Dendritic cell treated with granulocyte-macrophage colony-stimulating factor and Interleukin-4, amounts not matched to agents 40 ng/mL and 50 ng/mL, for 4 days (primary cell): ENCODE data around the gene SLC31A1.

Experiments
- H3K27ac Mint-ChIP-seq: one replicate; pipeline ENCODE4 v1.8.0; 2022; ENCODE audit warnings: mild to moderate bottlenecking, mixed read lengths
- H3K27me3 Mint-ChIP-seq: one replicate; pipeline ENCODE4 v1.8.0; 2022; ENCODE audit warnings: mild to moderate bottlenecking, mixed read lengths
- H3K36me3 Mint-ChIP-seq: one replicate; pipeline ENCODE4 v1.8.0; 2022; ENCODE audit warnings: low read depth, mixed read lengths
- H3K4me1 Mint-ChIP-seq: one replicate; pipeline ENCODE4 v1.8.0; 2022; ENCODE audit warnings: low read depth, mixed read lengths
- H3K4me3 Mint-ChIP-seq: one replicate; pipeline ENCODE4 v1.8.0; 2022; ENCODE audit warnings: mild to moderate bottlenecking, moderate library complexity, mixed read lengths
- H3K9me3 Mint-ChIP-seq: one replicate; pipeline ENCODE4 v1.8.0; 2022; ENCODE audit warnings: mixed read lengths
- intact Hi-C: fragments of 100-400 bp; cut with micrococcal nuclease; formaldehyde crosslinking; loops from one replicate; pipeline ENCODE4 v1.15.0; 2022

SLC31A1 gene

DNA sequence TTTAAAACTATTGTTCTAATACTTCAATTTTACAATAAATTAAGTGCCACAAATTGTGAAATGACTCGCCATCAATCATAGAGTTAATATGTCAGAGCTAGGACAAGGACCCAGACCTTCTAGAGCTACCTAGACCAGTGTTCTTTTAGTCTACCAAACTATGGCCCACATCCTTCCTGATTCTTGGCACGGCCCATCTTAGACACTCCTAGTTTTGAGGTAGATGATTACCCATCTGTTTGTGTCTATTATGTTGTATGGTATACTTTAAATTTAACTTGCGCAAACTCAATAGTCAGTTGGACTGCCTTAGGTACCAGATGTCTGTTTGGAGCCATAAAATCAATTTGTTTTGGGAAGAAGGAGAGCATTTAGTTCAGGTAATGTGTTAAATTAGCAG lies 36.5 kb downstream of the SLC31A1 start:
- H3K36me3 Mint-ChIP-seq = peaks cover 69% of the 10 kb centered on the region
- no peaks in the 10 kb centered on the region for H3K9me3 Mint-ChIP-seq
- no peak overlapping the region for H3K27ac Mint-ChIP-seq
- intact Hi-C loops = no loop called here
- no peak overlapping the region for H3K4me3 Mint-ChIP-seq
- H3K27me3 Mint-ChIP-seq = no peaks in the 10 kb centered on the region
- H3K4me1 Mint-ChIP-seq = peaks cover 12% of the 10 kb centered on the region

DNA sequence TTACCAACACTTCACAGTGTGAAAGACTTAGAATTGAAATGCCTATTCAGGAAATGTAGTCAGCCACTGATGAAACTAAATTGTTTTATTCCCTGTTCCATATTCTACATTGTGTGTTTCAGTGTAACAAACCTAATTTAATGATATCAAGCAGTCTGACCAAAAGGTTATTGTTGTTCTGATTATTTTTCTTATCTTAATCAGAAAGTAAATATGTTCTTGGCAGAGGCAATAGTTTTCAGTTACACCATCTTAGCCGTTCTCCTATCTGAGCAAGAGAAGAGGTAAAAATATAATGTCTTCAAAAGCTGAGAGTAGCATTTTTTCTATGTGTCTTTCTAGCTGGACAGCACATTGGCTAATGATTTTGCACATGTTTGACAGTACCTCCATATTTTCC lies 36.9 kb downstream of the SLC31A1 start:
- Mint-ChIP-seq H3K4me3 (no peak overlapping the region), H3K36me3 (peaks cover 72% of the 10 kb centered on the region), H3K4me1 (peaks cover 12% of the 10 kb centered on the region), H3K27me3 (no peaks in the 10 kb centered on the region), H3K27ac (no peak overlapping the region), H3K9me3 (no peaks in the 10 kb centered on the region)
- intact Hi-C loops = no loop called here

DNA sequence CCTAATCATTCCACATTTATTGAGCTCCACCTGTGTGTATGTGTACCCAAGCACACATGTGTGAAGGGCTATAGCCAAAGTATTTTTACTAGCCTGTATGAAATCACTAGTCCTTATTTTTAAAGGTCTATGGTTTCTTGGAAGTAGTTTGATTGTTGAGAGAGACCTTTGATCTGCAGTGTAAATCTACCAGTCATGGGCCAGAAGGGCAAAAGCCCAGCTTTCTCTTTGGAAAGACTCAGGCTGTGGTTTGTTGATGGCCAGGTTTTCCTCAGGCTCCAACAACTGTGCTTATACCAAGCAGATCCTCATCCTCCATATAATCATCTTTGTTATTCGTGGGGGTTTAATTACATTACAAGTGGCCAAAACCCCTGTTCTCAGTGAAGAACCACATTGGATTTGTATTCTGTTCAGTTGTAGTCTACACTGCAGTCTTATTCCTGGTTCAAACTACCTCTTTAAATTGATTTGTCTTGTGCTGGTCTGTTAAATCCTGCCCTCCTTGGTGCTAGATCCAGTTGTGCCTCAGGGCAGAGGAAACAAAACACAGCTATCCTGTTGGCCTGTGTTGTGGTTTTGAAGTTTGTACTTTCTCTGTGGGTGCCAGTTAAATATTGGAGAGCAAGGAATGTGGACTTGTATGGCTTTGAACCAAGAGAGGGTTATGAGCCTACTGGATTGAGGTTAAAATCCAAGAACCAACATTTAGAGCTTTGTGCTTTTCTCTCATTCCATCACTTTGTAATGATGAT lies 40.8 kb downstream of the SLC31A1 start:
- H3K4me1 Mint-ChIP-seq = no peaks in the 10 kb centered on the region
- no peaks in the 10 kb centered on the region for H3K9me3 Mint-ChIP-seq
- peaks cover 87% of the 10 kb centered on the region for H3K36me3 Mint-ChIP-seq
- H3K27ac Mint-ChIP-seq = no peak overlapping the region
- H3K27me3 Mint-ChIP-seq = no peaks in the 10 kb centered on the region
- no peak overlapping the region for H3K4me3 Mint-ChIP-seq
- intact Hi-C loops = no loop called here

DNA sequence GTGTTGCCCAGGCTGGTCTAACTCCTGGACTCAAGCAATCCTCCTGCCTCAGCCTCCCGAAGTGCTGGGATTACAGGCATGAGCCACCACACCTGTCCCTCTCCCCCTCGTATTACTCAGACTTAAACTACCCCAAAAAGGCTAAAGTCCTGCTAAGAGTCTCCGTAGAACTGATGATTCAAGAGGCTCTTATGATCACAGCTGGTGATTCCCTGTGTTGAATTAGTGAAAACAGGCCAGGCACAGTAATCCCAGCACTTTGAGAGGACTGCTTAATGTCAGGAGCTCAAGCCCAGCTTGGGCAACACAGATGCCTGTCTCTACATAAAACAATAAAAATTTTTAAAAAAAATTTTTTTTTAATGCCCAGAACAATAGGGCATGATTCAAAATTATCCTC lies 44.8 kb downstream of the SLC31A1 start:
- intact Hi-C loops = no loop called here
- Mint-ChIP-seq H3K4me3 (no peak overlapping the region), H3K27ac (no peak overlapping the region), H3K9me3 (no peaks in the 10 kb centered on the region), H3K4me1 (no peaks in the 10 kb centered on the region), H3K36me3 (peaks cover 82% of the 10 kb centered on the region), H3K27me3 (no peaks in the 10 kb centered on the region)

DNA sequence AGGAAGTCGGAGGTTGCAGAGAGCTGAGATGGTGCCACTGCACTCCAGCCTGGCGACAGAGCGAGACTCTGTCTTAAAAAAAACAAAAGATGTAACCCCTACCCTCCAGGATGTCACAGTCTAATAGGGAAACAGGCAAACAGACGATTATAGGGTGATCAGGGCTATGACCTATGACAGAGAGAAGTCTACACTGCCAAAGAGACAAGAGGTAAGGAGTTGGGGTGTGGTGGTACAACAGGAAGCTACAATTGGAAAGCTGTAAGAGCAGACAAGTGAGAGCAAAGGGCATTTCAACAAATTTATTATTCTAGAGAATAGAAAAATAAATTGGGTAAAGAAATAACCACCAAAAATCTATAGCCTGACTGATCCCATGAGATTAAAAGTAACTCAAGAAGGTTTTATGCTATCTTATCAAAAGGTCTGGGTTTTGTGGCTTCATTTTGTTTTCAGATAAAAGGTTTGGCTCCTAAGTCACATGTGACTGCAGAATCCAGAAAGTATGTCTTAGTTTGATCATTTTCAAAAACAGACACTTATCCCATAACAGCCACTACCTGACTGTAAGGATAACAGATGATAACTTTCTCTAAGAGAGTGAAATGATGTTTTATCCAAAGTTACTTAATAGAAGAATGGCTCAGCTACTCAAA lies 46.7 kb downstream of the SLC31A1 start:
- H3K4me1 Mint-ChIP-seq = no peaks in the 10 kb centered on the region
- H3K4me3 Mint-ChIP-seq = no peak overlapping the region
- H3K9me3 Mint-ChIP-seq = no peaks in the 10 kb centered on the region
- peaks cover 85% of the 10 kb centered on the region for H3K36me3 Mint-ChIP-seq
- no peak overlapping the region for H3K27ac Mint-ChIP-seq
- intact Hi-C loops = no loop called here
- H3K27me3 Mint-ChIP-seq = no peaks in the 10 kb centered on the region

DNA sequence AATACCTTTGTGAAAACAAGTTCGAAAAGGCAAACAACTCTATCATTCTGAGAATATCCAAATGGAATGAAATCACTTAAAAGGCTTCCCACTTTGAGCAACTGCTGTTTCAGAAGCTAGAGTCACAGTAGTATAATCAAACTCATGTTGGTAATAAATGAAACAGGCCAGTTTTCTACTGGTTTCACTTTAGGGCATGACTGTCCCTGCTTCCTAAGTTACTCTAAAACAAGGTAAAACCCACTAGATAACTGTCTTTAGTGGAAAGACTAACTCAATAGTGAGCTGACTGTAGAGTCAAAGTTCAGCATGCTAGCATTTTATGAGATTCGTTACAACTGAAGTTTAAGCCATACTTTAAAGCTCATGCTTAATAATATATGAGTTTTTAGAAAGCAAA lies 48.0 kb downstream of the SLC31A1 start:
- no peak overlapping the region for H3K27ac Mint-ChIP-seq
- no peak overlapping the region for H3K4me3 Mint-ChIP-seq
- no peaks in the 10 kb centered on the region for H3K27me3 Mint-ChIP-seq
- no peaks in the 10 kb centered on the region for H3K9me3 Mint-ChIP-seq
- peaks cover 78% of the 10 kb centered on the region for H3K36me3 Mint-ChIP-seq
- H3K4me1 Mint-ChIP-seq = peaks cover 4% of the 10 kb centered on the region
- intact Hi-C loops = no loop called here

DNA sequence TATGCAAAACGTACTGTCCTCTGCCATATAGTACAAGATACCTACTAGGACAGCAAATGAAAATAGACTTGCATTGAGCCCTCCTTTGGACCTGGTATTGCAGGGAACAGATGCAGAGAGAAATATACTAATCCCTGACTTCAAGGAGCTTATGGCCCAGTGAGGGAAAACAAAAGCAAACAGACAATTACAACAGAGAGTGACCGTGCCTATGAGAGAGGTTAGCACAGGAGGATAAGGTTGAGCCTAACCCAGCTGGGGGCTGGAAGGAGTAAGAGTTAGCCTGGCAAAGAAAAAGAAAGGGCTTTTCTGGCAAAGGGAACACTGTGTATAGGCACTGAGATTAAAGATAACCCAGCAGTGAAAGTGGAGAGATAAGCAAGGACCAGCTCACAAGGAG lies 48.5 kb downstream of the SLC31A1 start:
- no peaks in the 10 kb centered on the region for H3K9me3 Mint-ChIP-seq
- H3K36me3 Mint-ChIP-seq = peaks cover 75% of the 10 kb centered on the region
- intact Hi-C loops = loop anchor here (10.0 kb wide), 2 partner anchors 85 to 115 kb away; partner anchors contain the start of gene SLC31A2
- H3K27ac Mint-ChIP-seq = no peak overlapping the region
- H3K4me1 Mint-ChIP-seq = peaks cover 5% of the 10 kb centered on the region
- no peaks in the 10 kb centered on the region for H3K27me3 Mint-ChIP-seq
- H3K4me3 Mint-ChIP-seq = no peak overlapping the region

DNA sequence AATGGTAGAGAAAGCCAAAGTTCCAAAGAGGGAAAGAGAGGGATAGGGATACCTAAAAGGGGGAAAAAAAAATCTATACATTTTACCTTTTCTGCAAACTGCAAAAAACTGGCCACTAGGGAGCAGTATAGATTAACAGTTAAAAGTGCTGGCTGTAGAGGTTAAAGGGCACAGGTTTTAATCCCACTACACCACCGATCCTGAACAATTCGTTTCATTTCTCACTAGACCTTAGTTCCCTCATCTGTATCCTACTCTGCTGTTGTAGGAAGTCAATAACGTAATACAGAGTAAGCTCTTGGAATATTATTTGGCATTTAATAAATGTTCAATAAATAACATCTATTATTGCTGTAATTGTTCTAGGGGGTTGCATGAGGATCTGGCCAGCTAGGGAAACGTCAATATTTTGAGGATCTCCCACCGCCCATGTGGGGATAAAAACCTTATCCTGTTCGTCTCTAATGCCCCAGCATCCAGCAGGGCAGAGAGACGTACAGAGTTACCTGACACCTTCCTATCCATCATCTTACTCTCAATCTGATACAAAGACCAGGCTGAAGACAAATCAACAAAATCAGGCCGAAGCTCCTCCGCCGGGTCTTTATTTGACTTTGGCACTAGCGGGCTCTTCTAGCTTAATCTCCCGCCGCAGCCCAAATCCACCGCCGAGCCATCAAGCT lies 53.3 kb downstream of the SLC31A1 start:
- intact Hi-C loops = loop anchor here (1.0 to 10.0 kb wide), 7 partner anchors 54 to 383 kb away; partner anchors contain the start of genes ALAD, SLC31A2 and WDR31
- Mint-ChIP-seq H3K9me3 (no peaks in the 10 kb centered on the region), H3K4me3 (no peak overlapping the region), H3K27me3 (no peaks in the 10 kb centered on the region), H3K36me3 (peaks cover 51% of the 10 kb centered on the region), H3K27ac (no peak overlapping the region), H3K4me1 (peaks cover 5% of the 10 kb centered on the region)

DNA sequence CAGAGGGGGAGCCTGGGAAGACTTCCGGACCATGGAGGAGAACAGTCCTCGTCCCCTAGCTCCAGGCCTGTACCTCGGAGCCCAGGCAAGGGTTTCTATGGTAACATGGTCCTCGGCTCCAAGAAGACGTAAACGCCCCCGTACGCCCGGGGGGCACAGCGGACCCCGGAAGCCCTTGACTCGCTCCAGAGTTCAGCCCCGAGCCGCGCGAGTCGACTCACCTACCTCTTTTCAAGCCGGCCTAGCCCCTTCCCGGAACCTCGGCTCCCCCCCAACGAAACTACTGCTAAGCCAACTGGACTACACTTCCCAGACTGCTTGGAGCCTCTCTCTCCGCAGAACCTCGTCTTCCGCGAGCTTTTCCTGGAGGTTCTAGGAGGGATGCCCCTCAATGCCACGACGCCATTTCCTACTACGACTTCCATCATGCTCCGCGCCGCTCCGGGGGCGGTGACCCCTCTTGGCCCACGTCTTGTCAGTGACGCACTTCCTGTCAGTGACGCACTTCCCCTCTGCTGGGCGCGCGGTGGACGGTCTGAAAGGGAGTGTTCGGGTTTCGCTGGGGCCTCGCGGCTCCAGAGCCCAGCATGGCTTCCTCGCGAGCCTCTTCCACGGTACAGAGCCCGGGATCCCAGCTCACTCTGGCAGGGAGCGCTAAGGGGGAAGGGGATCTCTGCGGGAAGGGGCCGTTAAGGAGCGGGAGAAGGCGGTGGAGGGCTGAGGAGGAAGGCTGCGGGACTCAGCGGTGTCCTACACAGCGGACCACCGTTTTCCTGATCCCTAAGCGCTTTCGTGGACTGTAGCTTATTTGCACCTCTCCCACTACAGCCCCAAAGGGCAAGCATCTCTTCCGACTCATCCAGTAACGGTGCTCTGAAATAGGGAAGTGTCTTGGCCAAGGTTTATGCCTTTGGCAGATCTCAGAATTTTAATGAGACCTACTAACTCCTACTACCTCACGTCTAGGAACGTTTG lies 54.1 kb downstream of the SLC31A1 start, which contains the start of the genes CDC26 and PRPF4:
Gene CDC26 (minus strand): TSS at position 416 of the 975 bp plus-strand sequence. CDS start 3,065 bp downstream, outside the sequence.
Gene PRPF4 (plus strand): TSS at position 502 of the 975 bp plus-strand sequence. CDS start 86 bp downstream, at position 588.
- Mint-ChIP-seq H3K9me3 (no peaks in the 10 kb centered on the region), H3K4me1 (peaks cover 9% of the 10 kb centered on the region), H3K4me3 (no peak within 1 kb of the TSS), H3K27ac (no peak within 1 kb of the TSS), H3K36me3 (peaks cover 51% of the 10 kb centered on the region), H3K27me3 (no peaks in the 10 kb centered on the region)
- intact Hi-C loops = loop anchor here (1.0 to 10.0 kb wide), 7 partner anchors 55 to 382 kb away; partner anchors contain the start of genes ALAD, SLC31A2 and WDR31

DNA sequence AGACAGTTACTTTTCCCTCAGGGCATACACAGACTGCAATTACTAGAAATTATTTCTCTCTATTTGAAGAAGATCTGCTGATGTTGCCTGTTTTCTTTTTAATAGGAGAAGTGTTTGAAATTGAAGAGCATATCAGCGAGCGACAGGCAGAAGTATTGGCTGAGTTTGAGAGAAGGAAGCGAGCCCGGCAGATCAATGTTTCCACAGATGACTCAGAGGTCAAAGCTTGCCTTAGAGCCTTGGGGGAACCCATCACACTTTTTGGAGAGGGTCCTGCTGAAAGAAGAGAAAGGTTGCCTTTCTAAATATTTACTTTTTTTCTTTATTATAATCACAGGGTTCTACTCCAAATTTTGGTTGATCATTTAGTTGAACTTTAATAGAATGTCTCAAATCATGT lies 57.5 kb downstream of the SLC31A1 start:
- Mint-ChIP-seq H3K4me1 (peaks cover 9% of the 10 kb centered on the region), H3K27me3 (no peaks in the 10 kb centered on the region), H3K36me3 (peaks cover 55% of the 10 kb centered on the region), H3K9me3 (no peaks in the 10 kb centered on the region), H3K4me3 (no peak overlapping the region), H3K27ac (no peak overlapping the region)
- intact Hi-C loops = loop anchor here (5.0 to 10.0 kb wide), 4 partner anchors 94 to 378 kb away; partner anchors contain the start of genes ALAD and SLC31A2

DNA sequence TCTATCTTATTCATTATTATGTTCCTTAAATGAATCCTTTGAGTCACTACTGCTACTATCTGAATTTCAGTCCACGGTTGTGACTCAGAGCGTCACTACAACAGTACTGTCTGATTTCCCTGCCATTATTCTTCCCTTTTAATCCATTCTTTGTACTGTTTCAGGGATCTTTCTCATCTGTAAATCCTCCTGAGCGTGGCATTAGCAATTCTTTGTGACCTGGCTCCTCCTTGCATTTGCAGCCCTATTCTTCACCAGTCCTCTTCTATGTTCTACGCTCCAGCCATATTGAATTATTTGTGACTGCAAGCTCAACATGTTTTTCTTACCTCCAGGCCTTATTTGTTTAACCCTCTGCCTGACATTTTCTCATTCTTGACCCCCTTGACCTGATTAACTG lies 60.0 kb downstream of the SLC31A1 start:
- peaks cover 72% of the 10 kb centered on the region for H3K36me3 Mint-ChIP-seq
- no peak overlapping the region for H3K4me3 Mint-ChIP-seq
- H3K4me1 Mint-ChIP-seq = peaks cover 4% of the 10 kb centered on the region
- intact Hi-C loops = no loop called here
- H3K9me3 Mint-ChIP-seq = no peaks in the 10 kb centered on the region
- H3K27ac Mint-ChIP-seq = no peak overlapping the region
- no peaks in the 10 kb centered on the region for H3K27me3 Mint-ChIP-seq

DNA sequence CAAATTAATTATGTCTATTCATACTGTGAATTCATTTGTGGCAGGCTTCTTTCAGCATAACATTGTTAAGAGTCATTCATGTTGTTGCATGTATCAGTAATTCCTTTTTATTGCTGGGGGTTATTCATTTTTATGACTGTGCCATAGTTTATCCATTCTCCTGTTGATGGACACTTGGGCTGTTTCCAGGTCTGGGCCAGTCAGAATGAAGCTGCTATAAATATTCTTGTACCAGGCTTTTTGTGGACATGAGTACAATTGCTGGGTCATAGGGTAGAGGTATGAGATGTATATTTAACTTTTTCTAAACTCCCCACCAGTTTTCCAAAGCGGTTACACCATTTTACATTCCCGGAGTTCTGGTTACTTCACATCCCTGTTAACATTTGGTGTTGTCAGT lies 67.7 kb downstream of the SLC31A1 start:
- H3K36me3 Mint-ChIP-seq = peaks cover 88% of the 10 kb centered on the region
- no peaks in the 10 kb centered on the region for H3K9me3 Mint-ChIP-seq
- intact Hi-C loops = no loop called here
- H3K27ac Mint-ChIP-seq = no peak overlapping the region
- no peak overlapping the region for H3K4me3 Mint-ChIP-seq
- no peaks in the 10 kb centered on the region for H3K4me1 Mint-ChIP-seq
- no peaks in the 10 kb centered on the region for H3K27me3 Mint-ChIP-seq

DNA sequence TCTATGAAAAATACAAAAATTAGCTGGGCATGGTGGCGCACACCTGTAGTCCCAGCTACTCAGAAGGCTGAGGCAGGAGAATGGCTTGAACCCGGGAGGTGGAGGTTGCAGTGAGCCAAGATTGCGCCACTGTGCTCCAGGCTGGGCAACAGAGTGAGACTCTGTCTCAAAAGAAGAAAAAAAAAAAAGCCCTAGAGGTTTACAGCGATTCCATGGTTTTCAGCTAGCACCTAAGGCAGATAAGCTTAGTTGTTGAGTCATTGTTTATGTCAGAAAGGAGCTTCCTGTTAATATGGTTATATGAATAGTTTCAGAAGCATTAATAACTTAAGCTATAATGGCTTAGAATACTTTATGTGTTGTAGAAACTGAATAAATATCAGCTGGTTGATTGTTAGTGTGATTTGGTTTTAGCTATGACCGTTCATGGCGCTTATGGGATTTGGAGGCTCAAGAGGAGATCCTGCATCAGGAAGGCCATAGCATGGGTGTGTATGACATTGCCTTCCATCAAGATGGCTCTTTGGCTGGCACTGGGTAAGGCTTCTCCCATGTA lies 68.8 kb downstream of the SLC31A1 start:
- Mint-ChIP-seq H3K9me3 (no peaks in the 10 kb centered on the region), H3K4me3 (no peak overlapping the region), H3K27me3 (no peaks in the 10 kb centered on the region), H3K36me3 (peaks cover 78% of the 10 kb centered on the region), H3K4me1 (no peaks in the 10 kb centered on the region), H3K27ac (no peak overlapping the region)
- intact Hi-C loops = no loop called here
